GM12878 (cell line): ENCODE results near the gene TRMT1. TPM values are rescaled to one million over a fixed set of nuclear protein-coding genes. Genes with fewer than 3 reads are reported as not detected.

Source experiments
- CBFB ChIP-seq: IDR thresholded peaks from 2 replicates; pipeline ENCODE4 v1.6.1; 2016; ENCODE audit warnings: antibody characterized with exemption, low read depth
- CHD1 ChIP-seq: IDR thresholded peaks from 2 replicates; pipeline ENCODE4 v1.6.1; 2012; ENCODE audit warnings: low read depth, low read length, improper control_type of control experiment
- KDM1A ChIP-seq: fragments of 200-600 bp; sonication (generic); IDR thresholded peaks from 2 replicates; pipeline ENCODE4 v1.6.1; 2016; ENCODE audit warnings: borderline replicate concordance
- KLF5 ChIP-seq: fragments of 450-650 bp; IDR thresholded peaks from 2 replicates; pipeline ENCODE4 v1.6.1; 2014; ENCODE audit warnings: mild to moderate bottlenecking; ENCODE audit not compliant: partially characterized antibody
- NFXL1 ChIP-seq: fragments of 450-650 bp; IDR thresholded peaks from 2 replicates; pipeline ENCODE4 v1.6.1; 2017; ENCODE audit warnings: antibody characterized with exemption, mild to moderate bottlenecking, borderline replicate concordance
- RAD51 ChIP-seq: fragments of 450-650 bp; IDR thresholded peaks from 2 replicates; pipeline ENCODE4 v1.6.1; 2016; ENCODE audit warnings: moderate library complexity, mild to moderate bottlenecking, inconsistent platforms
- SP1 ChIP-seq: IDR thresholded peaks from one replicate; pipeline ENCODE4 v1.6.1; 2011; ENCODE audit warnings: low read depth, low read length
- ZNF384 ChIP-seq: IDR thresholded peaks from 2 replicates; pipeline ENCODE4 v1.6.1; 2012; ENCODE audit warnings: low read depth, mild to moderate bottlenecking, low read length, improper control_type of control experiment, borderline replicate concordance
- polyA plus RNA-seq, 11 experiments: library from polyadenylated mRNA; depleted of rRNA in 4 of 11; unstranded in 6 of 11; stranded (reverse) in 5 of 11; fragments of >200 nt; fragmentation: Nextera tagmentation in 4 of 11; fragmentation: Illumina TruSeq in 1 of 11; extraction: Ambion mirVana in 4 of 11; extraction: Trizol in 1 of 11; gene quantifications; 1 replicate in 1 of 11; 2 replicates in 10 of 11; pipeline versions ENCODE4 v1.2.1 to v1.2.3, GENCODE V29; 2011 to 2016; ENCODE audit warnings: inconsistent platforms in 2 of 11, missing spikeins in 2 of 11, low read depth in 1 of 11
- total RNA-seq, 4 experiments: library from RNA; depleted of rRNA in 3 of 4; stranded (reverse); fragments of >200 nt in 3 of 4; fragmentation: Illumina TruSeq in 1 of 4; extraction: Trizol in 1 of 4; gene quantifications; 2 replicates each; pipeline versions ENCODE4 v1.2.1 to v1.2.3, GENCODE V29; 2013 to 2021
- TF ChIP-seq, protein P1 (sequence below): fragments of 450-650 bp; formaldehyde crosslinking; IDR thresholded peaks from 2 replicates; pipeline ENCODE4 v1.5.0; 2022; ENCODE audit warnings: mild to moderate bottlenecking, missing genetic modification characterization
- TF ChIP-seq, protein P2 (sequence below): IDR thresholded peaks from 2 replicates; pipeline ENCODE4 v1.6.1; 2011; ENCODE audit warnings: mild to moderate bottlenecking, low read depth, low read length, moderate library complexity; ENCODE audit not compliant: insufficient replicate concordance

Gene TRMT1
- total and polyA plus RNA-seq, 10 of the 15 experiments (the other 5 are each of a cell fraction or from before 2014, with no cell fraction given), result 3.4 to 68.8 (median 34.8) TPM

DNA sequence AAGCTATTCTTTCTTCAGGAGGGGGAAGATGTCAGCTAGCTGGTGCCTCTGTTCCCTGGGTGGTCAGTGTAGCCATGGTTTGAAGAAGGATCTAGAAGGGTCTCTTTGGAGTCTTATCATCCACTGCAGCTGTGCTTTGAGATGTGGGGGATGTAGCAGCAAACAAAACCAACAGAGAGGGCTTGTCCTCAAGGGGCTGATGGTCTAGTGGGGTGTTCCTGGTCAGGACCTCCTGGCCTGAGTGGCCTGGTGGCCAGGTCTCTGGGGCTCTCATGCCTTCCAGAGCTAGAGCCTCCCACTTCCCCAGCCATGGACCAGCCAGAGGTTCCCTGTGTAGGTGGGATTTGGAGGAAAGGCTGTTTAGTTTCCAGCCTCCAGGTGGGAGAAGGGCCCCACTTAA lies 54.2 kb downstream of the TRMT1 start (continued):
- TF ChIP-seq, protein P1, sequence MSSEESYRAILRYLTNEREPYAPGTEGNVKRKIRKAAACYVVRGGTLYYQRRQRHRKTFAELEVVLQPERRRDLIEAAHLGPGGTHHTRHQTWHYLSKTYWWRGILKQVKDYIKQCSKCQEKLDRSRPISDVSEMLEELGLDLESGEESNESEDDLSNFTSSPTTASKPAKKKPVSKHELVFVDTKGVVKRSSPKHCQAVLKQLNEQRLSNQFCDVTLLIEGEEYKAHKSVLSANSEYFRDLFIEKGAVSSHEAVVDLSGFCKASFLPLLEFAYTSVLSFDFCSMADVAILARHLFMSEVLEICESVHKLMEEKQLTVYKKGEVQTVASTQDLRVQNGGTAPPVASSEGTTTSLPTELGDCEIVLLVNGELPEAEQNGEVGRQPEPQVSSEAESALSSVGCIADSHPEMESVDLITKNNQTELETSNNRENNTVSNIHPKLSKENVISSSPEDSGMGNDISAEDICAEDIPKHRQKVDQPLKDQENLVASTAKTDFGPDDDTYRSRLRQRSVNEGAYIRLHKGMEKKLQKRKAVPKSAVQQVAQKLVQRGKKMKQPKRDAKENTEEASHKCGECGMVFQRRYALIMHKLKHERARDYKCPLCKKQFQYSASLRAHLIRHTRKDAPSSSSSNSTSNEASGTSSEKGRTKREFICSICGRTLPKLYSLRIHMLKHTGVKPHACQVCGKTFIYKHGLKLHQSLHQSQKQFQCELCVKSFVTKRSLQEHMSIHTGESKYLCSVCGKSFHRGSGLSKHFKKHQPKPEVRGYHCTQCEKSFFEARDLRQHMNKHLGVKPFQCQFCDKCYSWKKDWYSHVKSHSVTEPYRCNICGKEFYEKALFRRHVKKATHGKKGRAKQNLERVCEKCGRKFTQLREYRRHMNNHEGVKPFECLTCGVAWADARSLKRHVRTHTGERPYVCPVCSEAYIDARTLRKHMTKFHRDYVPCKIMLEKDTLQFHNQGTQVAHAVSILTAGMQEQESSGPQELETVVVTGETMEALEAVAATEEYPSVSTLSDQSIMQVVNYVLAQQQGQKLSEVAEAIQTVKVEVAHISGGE (CRISPR knock-in tag), result no peak
- TF ChIP-seq SP1 (no peak), KLF5 (no peak), RAD51 (no peak), CHD1 (no peak), NFXL1 (no peak), CBFB (no peak), KDM1A (no peak), ZNF384 (no peak)
- TF ChIP-seq, protein P2, sequence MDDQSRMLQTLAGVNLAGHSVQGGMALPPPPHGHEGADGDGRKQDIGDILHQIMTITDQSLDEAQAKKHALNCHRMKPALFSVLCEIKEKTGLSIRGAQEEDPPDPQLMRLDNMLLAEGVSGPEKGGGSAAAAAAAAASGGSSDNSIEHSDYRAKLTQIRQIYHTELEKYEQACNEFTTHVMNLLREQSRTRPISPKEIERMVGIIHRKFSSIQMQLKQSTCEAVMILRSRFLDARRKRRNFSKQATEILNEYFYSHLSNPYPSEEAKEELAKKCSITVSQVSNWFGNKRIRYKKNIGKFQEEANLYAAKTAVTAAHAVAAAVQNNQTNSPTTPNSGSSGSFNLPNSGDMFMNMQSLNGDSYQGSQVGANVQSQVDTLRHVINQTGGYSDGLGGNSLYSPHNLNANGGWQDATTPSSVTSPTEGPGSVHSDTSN, result no peak
- TF ChIP-seq, all 136 proteins: peak for 0
